CD4-positive, alpha-beta T cell treated with Interleukin-1 beta for 1 hour (primary cell): ENCODE data around the gene MAP2K5.
A peak's percentile ranks its signal among the peaks of the same experiment; 100 is the strongest.

ENCODE experiments used
- DNase-seq, 2 donors: peaks; one replicate each; pipeline ENCODE4 v3.0.0-alpha.2; 2020 to 2022

Gene MAP2K5

GRCh38 chr15:67828969-67829646, 286.6 kb downstream of the MAP2K5 start:
- no peak for DNase-seq

- DNase-seq = no peak
Observed at GRCh38 chr15:67829647-67830504, 287.4 kb downstream of the MAP2K5 start.

GRCh38 chr15:67831363-67831762, 288.9 kb downstream of the MAP2K5 start:
- no peak for DNase-seq

GRCh38 chr15:67832031-67832551, 289.6 kb downstream of the MAP2K5 start:
- DNase-seq = no peak

GRCh38 chr15:67832897-67833709, 290.6 kb downstream of the MAP2K5 start:
- no peak for DNase-seq

- peak in 1 of 2 donors; percentile 29 for DNase-seq
Observed at GRCh38 chr15:67833710-67834511, 291.4 kb downstream of the MAP2K5 start.

- DNase-seq = no peak
Observed at GRCh38 chr15:67834581-67835296, 292.2 kb downstream of the MAP2K5 start.

GRCh38 chr15:67835297-67836133, 293.0 kb downstream of the MAP2K5 start:
- no peak for DNase-seq

GRCh38 chr15:67836134-67836455, 293.6 kb downstream of the MAP2K5 start:
- no peak for DNase-seq

GRCh38 chr15:67836477-67836876, 294.0 kb downstream of the MAP2K5 start:
- DNase-seq = peak; percentile 53 to 69

- no peak for DNase-seq
Observed at GRCh38 chr15:67836955-67837354, 294.5 kb downstream of the MAP2K5 start.

- DNase-seq = no peak
Observed at GRCh38 chr15:67838789-67839332, 296.4 kb downstream of the MAP2K5 start.

GRCh38 chr15:67839499-67839928, 297.0 kb downstream of the MAP2K5 start:
- no peak for DNase-seq

GRCh38 chr15:67839929-67840748, 297.6 kb downstream of the MAP2K5 start, which contains the start of gene RNU6-1:
Gene RNU6-1 (minus strand): TSS chr15:67840045.
- DNase-seq = peak; percentile 96

GRCh38 chr15:67840749-67841512, 298.4 kb downstream of the MAP2K5 start:
- no peak for DNase-seq

- DNase-seq = no peak
Observed at GRCh38 chr15:67841513-67841762, 298.9 kb downstream of the MAP2K5 start.

GRCh38 chr15:67843092-67843501, 300.6 kb downstream of the MAP2K5 start:
- DNase-seq = no peak

GRCh38 chr15:67843571-67844387, 301.3 kb downstream of the MAP2K5 start:
- no peak for DNase-seq
